Naive thymus-derived CD4-positive, alpha-beta T cell (primary cell): Measurements from ENCODE around the gene KRT14. TPM values are rescaled to one million over a fixed set of nuclear protein-coding genes. Genes with fewer than 3 reads are reported as not detected.
"Not testable (repeated sequence)": the region's sequence is repeated elsewhere in the genome, so short reads cannot be mapped to it uniquely, and the experiment has no call there.

Experiments used
- ATAC-seq: fragments of 150-1000 bp; cut with Tn5 transposase; 2 replicates; pipeline ENCODE4 v1.10.0; 2021; ENCODE audit warnings: mild to moderate bottlenecking, moderate library complexity
- CTCF ChIA-PET: fragments of 350-600 bp; sonication (Branson Sonifier 250); formaldehyde crosslinking; loops from one replicate; lab custom pipeline; 2021; ENCODE audit warnings: antibody characterized with exemption; lab: Charles Lee
- POLR2A ChIA-PET: fragments of 350-600 bp; sonication (Branson Sonifier 250); formaldehyde crosslinking; loops from one replicate; lab custom pipeline; 2021; ENCODE audit warnings: antibody characterized with exemption, inconsistent platforms; lab: Charles Lee
- DNase-seq, 9 donors: peaks; one replicate each; pipeline versions ENCODE4 v3.0.0 to v3.0.0-alpha.2; 2020 to 2022; ENCODE audit warnings: mixed read lengths in 1 of 9
- H3K27ac ChIP-seq: one replicate; pipeline ENCODE4 v1.7.0; 2013; ENCODE audit warnings: mild to moderate bottlenecking, low read depth, low read length, moderate library complexity
- H3K27me3 ChIP-seq, 2 donors: one replicate each; pipeline ENCODE4 v1.7.0; 2013; ENCODE audit warnings: low read length in 2 of 2, mild to moderate bottlenecking in 2 of 2, moderate library complexity in 2 of 2; ENCODE audit not compliant: control insufficient read depth in 2 of 2, insufficient read depth in 2 of 2
- H3K36me3 ChIP-seq, 3 experiments: 1 replicate in 2 of 3; 2 replicates in 1 of 3; pipeline ENCODE4 v1.7.0; 2013; ENCODE audit warnings: low read length in 3 of 3, mild to moderate bottlenecking in 3 of 3, moderate library complexity in 1 of 3; ENCODE audit not compliant: insufficient read depth in 3 of 3, control insufficient read depth in 2 of 3
- H3K4me1 ChIP-seq, 2 donors: one replicate each; pipeline ENCODE4 v1.7.0; 2013; ENCODE audit warnings: low read length in 2 of 2, mild to moderate bottlenecking in 2 of 2, moderate library complexity in 1 of 2; ENCODE audit not compliant: control insufficient read depth in 2 of 2, insufficient read depth in 2 of 2
- H3K4me3 ChIP-seq: 2 replicates; pipeline ENCODE4 v1.7.0; 2013; ENCODE audit warnings: mild to moderate bottlenecking, low read length
- H3K9me3 ChIP-seq, 3 experiments: 1 replicate in 2 of 3; 2 replicates in 1 of 3; pipeline ENCODE4 v1.7.0; 2013; ENCODE audit warnings: low read length in 3 of 3; ENCODE audit not compliant: control insufficient read depth in 2 of 3
- H3K27ac Mint-ChIP-seq, 9 donors: one replicate each; pipeline ENCODE4 v1.8.0; 2020 to 2022; ENCODE audit warnings: mixed read lengths in 9 of 9, mild to moderate bottlenecking in 8 of 9, moderate library complexity in 5 of 9, inconsistent platforms in 2 of 9
- H3K27me3 Mint-ChIP-seq, 5 donors: one replicate each; pipeline ENCODE4 v1.8.0; 2021 to 2022; ENCODE audit warnings: mixed read lengths in 5 of 5, mild to moderate bottlenecking in 1 of 5
- H3K36me3 Mint-ChIP-seq, 5 donors: one replicate each; pipeline ENCODE4 v1.8.0; 2020 to 2022; ENCODE audit warnings: mixed read lengths in 5 of 5, mild to moderate bottlenecking in 3 of 5, inconsistent platforms in 1 of 5
- H3K4me1 Mint-ChIP-seq, 7 donors: one replicate each; pipeline ENCODE4 v1.8.0; 2020 to 2022; ENCODE audit warnings: mixed read lengths in 7 of 7, mild to moderate bottlenecking in 3 of 7, inconsistent platforms in 1 of 7
- H3K4me3 Mint-ChIP-seq, 10 donors: one replicate each; pipeline ENCODE4 v1.8.0; 2020 to 2022; ENCODE audit warnings: mild to moderate bottlenecking in 10 of 10, mixed read lengths in 10 of 10, moderate library complexity in 6 of 10, inconsistent platforms in 2 of 10
- H3K9me3 Mint-ChIP-seq, 11 donors: one replicate each; pipeline ENCODE4 v1.8.0; 2020 to 2022; ENCODE audit warnings: mixed read lengths in 11 of 11, mild to moderate bottlenecking in 4 of 11, inconsistent platforms in 1 of 11, moderate library complexity in 1 of 11
- intact Hi-C, 2 donors: fragments of 100-400 bp; cut with micrococcal nuclease; formaldehyde crosslinking; loops; one replicate each; pipeline ENCODE4 v1.15.1; 2023
- polyA plus RNA-seq, 2 donors: library from polyadenylated mRNA; unstranded; fragments of 300-500 nt; fragmentation: Illumina TruSeq; gene quantifications; one replicate each; pipeline ENCODE4 v1.2.3, GENCODE V29; 2021
- total RNA-seq, 6 experiments: library from RNA in 5 of 6; stranded (reverse) in 5 of 6; gene quantifications; 1 replicate in 5 of 6; 2 replicates in 1 of 6; pipeline ENCODE4 v1.2.3 and lab custom pipeline; 2021 to 2026

KRT14 gene
- total and polyA plus RNA-seq, 7 experiments from 2014 or later, result not detected

GRCh38 chr17:41617698-41618097 lies 31.0 kb upstream of the KRT14 start:
- H3K4me1 ChIP-seq, result no peaks in the 10 kb centered on the region
- ChIA-PET POLR2A (no interaction called here), CTCF (no interaction called here)
- Mint-ChIP-seq H3K36me3 (no peaks in the 10 kb centered on the region), H3K4me1 (no peaks in the 10 kb centered on the region), H3K27me3 (peaks cover 0 to 5% (median 0%) of the 10 kb centered on the region in 5 donors), H3K4me3 (no peak overlapping the region), H3K27ac (no peak overlapping the region), H3K9me3 (no peaks in the 10 kb centered on the region)
- no peaks in the 10 kb centered on the region for H3K36me3 ChIP-seq
- no peak for ATAC-seq
- H3K27me3 ChIP-seq, result no peaks in the 10 kb centered on the region
- H3K9me3 ChIP-seq, result no peaks in the 10 kb centered on the region
- no peak overlapping the region for H3K4me3 ChIP-seq
- no peak for DNase-seq
- intact Hi-C loops, result no loop called here
- H3K27ac ChIP-seq, result no peak overlapping the region

- Histone ChIP-seq H3K4me1 (no peaks in the 10 kb centered on the region), H3K4me3 (no peak overlapping the region), H3K27me3 (no peaks in the 10 kb centered on the region), H3K27ac (no peak overlapping the region), H3K9me3 (no peaks in the 10 kb centered on the region), H3K36me3 (no peaks in the 10 kb centered on the region)
- no peak overlapping the region for H3K4me3 Mint-ChIP-seq
- peaks cover 0 to 9% (median 0%) of the 10 kb centered on the region in 5 donors for H3K27me3 Mint-ChIP-seq
- ChIA-PET POLR2A (no interaction called here), CTCF (no interaction called here)
- H3K36me3 Mint-ChIP-seq, result no peaks in the 10 kb centered on the region
- no peaks in the 10 kb centered on the region for H3K4me1 Mint-ChIP-seq
- no peak overlapping the region for H3K27ac Mint-ChIP-seq
- intact Hi-C loops, result no loop called here
- no peaks in the 10 kb centered on the region for H3K9me3 Mint-ChIP-seq
- DNase-seq (no peak), ATAC-seq (no peak)
These were observed 30.4 kb upstream of the KRT14 start for GRCh38 chr17:41617136-41617535.

GRCh38 chr17:41616486-41616885 lies 29.8 kb upstream of the KRT14 start:
- H3K27me3 ChIP-seq, H3K9me3 Mint-ChIP-seq, H3K4me3 Mint-ChIP-seq, POLR2A ChIA-PET, DNase-seq, ATAC-seq, H3K27ac ChIP-seq, H3K4me3 ChIP-seq, H3K9me3 ChIP-seq, H3K27ac Mint-ChIP-seq, H3K36me3 Mint-ChIP-seq, intact Hi-C loops, CTCF ChIA-PET, H3K4me1 Mint-ChIP-seq, H3K4me1 ChIP-seq, H3K36me3 ChIP-seq: not testable (repeated sequence)
- peaks cover 0 to 10% (median 0%) of the 10 kb centered on the region in 5 donors for H3K27me3 Mint-ChIP-seq

GRCh38 chr17:41615454-41615853 lies 28.8 kb upstream of the KRT14 start:
- intact Hi-C loops, result no loop called here
- no peak for DNase-seq
- ChIA-PET POLR2A (no interaction called here), CTCF (no interaction called here)
- Histone ChIP-seq H3K4me1 (no peaks in the 10 kb centered on the region), H3K27ac (no peak overlapping the region), H3K4me3 (no peak overlapping the region), H3K9me3 (no peaks in the 10 kb centered on the region), H3K36me3 (no peaks in the 10 kb centered on the region), H3K27me3 (no peaks in the 10 kb centered on the region)
- H3K9me3 Mint-ChIP-seq, result no peaks in the 10 kb centered on the region
- no peaks in the 10 kb centered on the region for H3K4me1 Mint-ChIP-seq
- peaks cover 0 to 10% (median 0%) of the 10 kb centered on the region in 5 donors for H3K27me3 Mint-ChIP-seq
- no peak overlapping the region for H3K4me3 Mint-ChIP-seq
- no peaks in the 10 kb centered on the region for H3K36me3 Mint-ChIP-seq
- no peak for ATAC-seq
- H3K27ac Mint-ChIP-seq, result no peak overlapping the region

- H3K27ac ChIP-seq, H3K36me3 Mint-ChIP-seq, H3K4me3 Mint-ChIP-seq, intact Hi-C loops, H3K4me1 Mint-ChIP-seq, H3K27me3 ChIP-seq, ATAC-seq, POLR2A ChIA-PET, H3K27ac Mint-ChIP-seq, H3K9me3 ChIP-seq, H3K4me3 ChIP-seq, H3K36me3 ChIP-seq, H3K4me1 ChIP-seq, CTCF ChIA-PET, DNase-seq, H3K9me3 Mint-ChIP-seq: not testable (repeated sequence)
- H3K27me3 Mint-ChIP-seq, result peaks cover 0 to 13% (median 2%) of the 10 kb centered on the region in 5 donors
These were observed 28.1 kb upstream of the KRT14 start for GRCh38 chr17:41614767-41615166.

DNA sequence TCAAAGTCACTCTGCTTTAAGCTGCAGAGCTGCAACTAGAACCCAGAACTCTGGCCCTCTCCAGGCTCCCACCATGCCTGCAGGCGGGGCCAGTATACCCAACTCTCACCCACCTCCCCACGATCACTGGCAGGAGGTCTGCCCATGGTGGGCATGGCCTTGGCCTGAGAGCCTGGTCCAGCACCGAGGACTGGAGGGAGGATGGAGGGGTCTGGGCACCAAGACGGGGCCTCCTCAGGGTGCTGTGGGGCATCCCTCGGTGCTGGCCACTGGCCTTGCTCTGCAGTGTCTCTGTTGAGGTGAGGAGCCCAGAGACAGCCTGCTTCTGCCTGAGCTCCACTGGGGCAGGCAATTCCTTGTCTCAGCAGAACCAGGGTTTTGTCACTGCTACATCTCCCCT lies 27.4 kb upstream of the KRT14 start:
- intact Hi-C loops, result no loop called here
- peaks cover 0 to 1% (median 0%) of the 10 kb centered on the region in 11 donors for H3K9me3 Mint-ChIP-seq
- ChIA-PET CTCF (no interaction called here), POLR2A (no interaction called here)
- Histone ChIP-seq H3K36me3 (no peaks in the 10 kb centered on the region), H3K27me3 (no peaks in the 10 kb centered on the region), H3K4me1 (no peaks in the 10 kb centered on the region), H3K4me3 (no peak overlapping the region), H3K27ac (no peak overlapping the region), H3K9me3 (no peaks in the 10 kb centered on the region)
- no peaks in the 10 kb centered on the region for H3K36me3 Mint-ChIP-seq
- DNase-seq (no peak), ATAC-seq (no peak)
- H3K27ac Mint-ChIP-seq, result no peak overlapping the region
- H3K4me1 Mint-ChIP-seq, result peaks cover 0 to 2% (median 0%) of the 10 kb centered on the region in 7 donors
- H3K27me3 Mint-ChIP-seq, result peaks cover 5 to 16% (median 5%) of the 10 kb centered on the region in 5 donors
- no peak overlapping the region for H3K4me3 Mint-ChIP-seq

GRCh38 chr17:41613277-41614082 lies 26.8 kb upstream of the KRT14 start:
- Histone ChIP-seq H3K27ac (no peak overlapping the region), H3K27me3 (no peaks in the 10 kb centered on the region), H3K36me3 (no peaks in the 10 kb centered on the region), H3K4me1 (no peaks in the 10 kb centered on the region), H3K9me3 (no peaks in the 10 kb centered on the region), H3K4me3 (no peak overlapping the region)
- CTCF ChIA-PET, result no interaction called here
- Mint-ChIP-seq H3K4me1 (peaks cover 0 to 5% (median 0%) of the 10 kb centered on the region in 7 donors), H3K27me3 (peaks cover 5 to 20% (median 12%) of the 10 kb centered on the region in 5 donors), H3K36me3 (no peaks in the 10 kb centered on the region), H3K9me3 (peaks cover 0 to 2% (median 0%) of the 10 kb centered on the region in 11 donors), H3K27ac (no peak overlapping the region), H3K4me3 (no peak overlapping the region)
- POLR2A ChIA-PET, result no interaction called here
- no peak for DNase-seq
- intact Hi-C loops, result no loop called here
- ATAC-seq, result no peak
